ENCODE results near the gene DTX3.
"Not testable (repeated sequence)": the region's sequence is repeated elsewhere in the genome, so short reads cannot be mapped to it uniquely, and the experiment has no call there.

The DTX3 gene

GRCh38 chr12:57631566-57632072 is 27.0 kb downstream of the DTX3 start:
- peak overlapping the region; percentile 44 for H3K4me3 ChIP-seq (ENCODE audit: low read depth, low read length)

- peak overlapping the region; percentile 44 for H3K4me3 ChIP-seq (ENCODE audit: low read depth, low read length)
Observed at GRCh38 chr12:57632073-57632957, 27.7 kb downstream of the DTX3 start.

DNA sequence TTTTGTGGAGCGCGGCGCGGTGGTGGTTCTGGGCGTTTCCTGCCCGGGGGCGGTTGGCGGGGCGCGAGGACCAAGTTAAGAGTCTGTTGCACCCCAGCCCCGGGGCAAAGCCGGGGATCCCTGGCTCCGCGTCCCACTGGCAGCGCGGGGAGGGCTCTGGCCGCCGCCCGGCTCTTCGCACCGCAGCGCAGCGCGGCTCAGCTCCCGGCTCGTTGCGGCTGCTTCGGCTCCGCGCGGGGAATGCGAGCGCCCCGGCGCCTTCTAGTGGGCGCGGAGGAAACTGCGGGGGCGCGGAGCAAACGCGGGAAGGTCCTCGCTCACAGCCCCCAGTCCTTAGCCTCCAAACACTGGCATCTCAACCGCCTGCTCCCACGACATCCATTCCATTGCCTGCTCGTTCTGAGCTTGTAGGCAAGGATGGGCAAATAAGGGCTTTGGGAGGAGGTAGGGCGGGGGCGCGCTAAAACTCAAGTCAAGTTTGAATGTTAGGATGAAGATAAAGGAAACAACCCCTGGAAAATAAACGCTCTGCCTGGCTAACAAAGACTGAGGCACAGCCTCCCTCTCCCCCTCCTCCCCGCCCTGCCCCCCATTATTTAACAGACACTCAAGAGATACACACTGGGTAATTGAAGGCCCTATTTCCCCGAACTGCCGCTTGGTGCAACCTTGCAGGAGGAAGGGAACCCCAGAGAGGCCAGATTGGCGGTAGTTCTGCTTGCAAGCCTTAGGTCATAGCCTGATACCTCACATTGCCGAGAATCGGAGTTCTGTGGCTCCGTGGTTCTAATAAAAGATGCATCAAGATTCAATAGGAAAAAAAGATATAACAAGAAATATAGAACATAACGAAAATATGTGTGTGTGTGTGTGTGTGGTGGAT is 28.6 kb downstream of the DTX3 start, which contains the start of gene B4GALNT1:
Gene B4GALNT1 (minus strand): TSS at position 244 of the 883 bp plus-strand sequence. CDS start 1,069 bp downstream, outside the sequence.
- peak within 1 kb of the TSS; percentile 44 for H3K4me3 ChIP-seq (ENCODE audit: low read depth, low read length)

DNA sequence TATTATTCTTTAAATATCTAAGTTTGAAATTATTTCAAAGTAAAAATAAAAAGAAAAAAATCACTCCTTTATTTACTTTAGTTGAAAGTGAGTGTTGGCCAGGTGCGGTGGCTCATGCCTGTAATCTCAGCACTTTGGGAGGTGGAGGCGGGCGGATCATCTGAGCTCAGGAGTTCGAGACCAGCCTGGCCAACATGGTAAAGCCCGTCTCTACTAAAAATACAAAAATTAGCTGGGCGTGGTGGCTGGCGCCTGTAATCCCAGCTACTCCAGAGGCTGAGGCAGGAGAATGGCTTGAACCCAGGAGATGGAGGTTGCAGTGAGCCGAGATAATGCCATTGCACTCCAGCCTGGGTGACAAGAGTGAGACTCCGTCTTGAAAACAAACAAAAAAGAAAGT is 32.1 kb downstream of the DTX3 start:
- H3K4me3 ChIP-seq (ENCODE audit: low read depth, low read length), result not testable (repeated sequence)

GRCh38 chr12:57637364-57637763 is 32.7 kb downstream of the DTX3 start:
- no peak overlapping the region for H3K4me3 ChIP-seq (ENCODE audit: low read depth, low read length)

DNA sequence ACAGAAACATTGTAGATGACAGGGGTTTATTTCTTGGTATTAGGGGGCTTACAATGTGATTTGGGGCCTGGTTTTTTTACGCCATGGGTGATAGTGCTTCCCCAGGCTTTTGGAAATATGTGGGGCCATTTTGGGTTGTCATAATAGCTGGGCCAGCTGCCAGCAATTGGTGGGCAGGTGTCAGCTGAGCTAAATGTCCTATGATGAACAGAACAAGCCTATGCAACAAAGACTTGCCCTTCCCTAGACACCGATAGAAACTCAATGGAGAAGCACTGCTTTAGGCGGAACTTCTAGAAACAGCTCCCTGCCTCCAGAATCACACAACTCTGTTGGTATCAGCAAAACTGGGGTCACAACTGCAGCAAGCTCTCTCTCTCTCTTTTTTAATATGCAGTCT is 33.5 kb downstream of the DTX3 start:
- H3K4me3 ChIP-seq (ENCODE audit: low read depth, low read length), result no peak overlapping the region

GRCh38 chr12:57640175-57641042 is 35.8 kb downstream of the DTX3 start:
- H3K4me3 ChIP-seq (ENCODE audit: low read depth, low read length), result no peak overlapping the region

DNA sequence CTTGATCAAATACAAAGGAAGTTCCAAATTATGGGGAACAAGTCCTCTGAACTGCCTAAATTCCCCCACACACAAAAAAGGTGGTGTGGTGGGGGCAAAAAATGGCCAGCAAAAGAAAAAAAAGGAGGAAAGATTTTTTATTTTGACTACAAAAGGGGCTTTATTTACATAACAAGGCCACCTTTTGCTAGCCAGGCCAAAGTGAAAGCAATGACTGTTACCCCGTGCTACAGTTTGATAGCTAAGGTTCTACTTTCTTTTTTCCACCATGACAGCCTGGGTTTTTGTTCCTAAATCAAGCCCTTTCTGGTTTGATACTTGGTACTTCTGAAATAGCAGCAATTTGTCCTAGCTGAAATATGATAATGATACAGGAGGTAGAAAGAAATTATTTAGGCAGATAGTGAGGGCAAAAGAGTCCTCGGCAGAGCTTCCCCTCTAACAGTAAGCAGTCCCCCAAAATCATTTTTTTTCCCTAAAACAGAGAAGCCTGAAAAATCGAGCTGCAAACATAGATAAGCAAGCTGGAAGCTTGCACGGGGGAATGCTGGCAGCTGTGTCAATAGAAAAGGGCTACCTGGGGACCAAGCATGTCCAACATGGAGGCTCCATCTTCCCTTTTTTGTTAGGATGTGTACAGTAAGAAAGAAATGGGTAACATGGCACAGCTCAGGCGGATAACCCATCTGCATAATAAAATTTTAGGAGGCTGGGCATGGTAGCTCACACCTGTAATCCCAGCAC is 37.2 kb downstream of the DTX3 start:
- no peak overlapping the region for H3K4me3 ChIP-seq (ENCODE audit: low read depth, low read length)

GRCh38 chr12:57645990-57646658 is 41.5 kb downstream of the DTX3 start:
- not testable (repeated sequence) for H3K4me3 ChIP-seq (ENCODE audit: low read depth, low read length)

GRCh38 chr12:57646659-57647049 is 42.0 kb downstream of the DTX3 start:
- H3K4me3 ChIP-seq (ENCODE audit: low read depth, low read length), result not testable (repeated sequence)

DNA sequence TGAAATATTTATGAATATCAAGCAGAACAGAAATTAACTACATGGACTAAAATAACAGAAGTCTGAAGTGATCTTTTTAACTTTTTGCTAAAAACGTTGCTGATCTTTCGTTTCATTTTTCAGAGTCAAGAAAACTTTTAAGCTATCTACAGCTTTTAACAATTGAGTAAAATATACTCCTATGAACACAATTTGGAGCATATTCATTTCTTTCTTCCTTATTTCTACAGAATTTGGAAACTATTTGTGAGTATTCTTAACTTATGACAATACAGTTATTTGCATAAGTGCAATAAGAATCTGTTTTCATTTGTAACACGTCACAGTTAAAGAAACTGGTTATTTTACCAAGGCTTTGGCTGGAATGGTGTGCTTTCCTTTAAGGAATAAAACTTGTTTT is 49.4 kb downstream of the DTX3 start:
- no peak overlapping the region for H3K4me3 ChIP-seq (ENCODE audit: low read depth, low read length)

DNA sequence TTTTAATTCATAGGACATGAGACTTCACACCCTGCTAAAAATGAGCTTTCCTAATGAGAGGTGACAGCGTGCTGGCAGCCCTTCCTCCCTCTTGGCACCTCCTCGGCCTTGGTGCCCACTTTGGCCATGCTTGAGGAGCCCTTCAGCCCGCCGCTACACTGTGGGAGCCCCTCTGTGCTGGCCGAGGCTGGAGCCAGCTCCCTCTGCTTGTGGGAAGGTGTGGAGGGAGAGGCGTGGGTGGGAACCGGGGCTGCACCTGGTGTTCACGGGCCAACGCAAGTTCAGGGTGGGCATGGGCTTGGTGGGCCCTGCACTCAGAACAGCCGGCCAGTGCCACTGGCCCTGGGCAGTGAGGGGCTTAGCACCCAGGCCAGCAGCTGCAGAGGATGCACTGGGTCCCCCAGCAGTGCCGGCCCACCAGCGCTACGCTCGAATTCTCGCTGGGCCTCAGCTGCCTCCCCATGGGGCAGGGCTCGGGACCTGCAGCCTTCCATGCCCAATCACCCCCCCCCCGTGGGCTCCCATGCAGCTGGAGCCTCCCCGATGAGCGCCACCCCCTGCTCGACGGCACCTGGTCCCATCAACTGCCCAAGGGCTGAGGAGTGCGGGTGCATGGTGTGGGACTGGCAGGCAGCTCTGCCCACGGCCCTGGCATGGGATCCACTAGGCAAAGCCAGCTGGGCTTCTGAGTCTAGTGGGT is 51.1 kb downstream of the DTX3 start:
- H3K4me3 ChIP-seq (ENCODE audit: low read depth, low read length), result no peak overlapping the region

GRCh38 chr12:57656408-57656807 is 51.8 kb downstream of the DTX3 start:
- H3K4me3 ChIP-seq (ENCODE audit: low read depth, low read length), result not testable (repeated sequence)

DNA sequence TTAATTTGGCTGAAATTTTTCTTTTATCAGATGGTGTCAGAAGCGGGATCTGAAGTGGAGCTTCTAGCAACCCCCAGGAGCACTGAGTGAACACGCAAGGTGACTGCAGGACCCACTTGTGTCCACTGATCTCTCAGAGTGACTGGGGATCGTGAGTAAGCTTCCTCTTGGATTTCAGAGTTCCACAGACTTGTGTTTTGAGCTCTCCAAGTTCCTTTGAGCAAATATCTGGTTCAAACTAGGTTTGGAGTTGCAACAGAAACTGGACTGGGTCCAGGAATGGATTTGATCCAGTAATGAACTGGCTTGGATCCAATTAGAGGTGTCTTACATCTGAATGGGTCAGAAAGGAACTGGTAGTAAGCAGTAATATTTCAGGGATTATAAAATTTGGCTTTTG is 53.1 kb downstream of the DTX3 start:
- no peak overlapping the region for H3K4me3 ChIP-seq (ENCODE audit: low read depth, low read length)

DNA sequence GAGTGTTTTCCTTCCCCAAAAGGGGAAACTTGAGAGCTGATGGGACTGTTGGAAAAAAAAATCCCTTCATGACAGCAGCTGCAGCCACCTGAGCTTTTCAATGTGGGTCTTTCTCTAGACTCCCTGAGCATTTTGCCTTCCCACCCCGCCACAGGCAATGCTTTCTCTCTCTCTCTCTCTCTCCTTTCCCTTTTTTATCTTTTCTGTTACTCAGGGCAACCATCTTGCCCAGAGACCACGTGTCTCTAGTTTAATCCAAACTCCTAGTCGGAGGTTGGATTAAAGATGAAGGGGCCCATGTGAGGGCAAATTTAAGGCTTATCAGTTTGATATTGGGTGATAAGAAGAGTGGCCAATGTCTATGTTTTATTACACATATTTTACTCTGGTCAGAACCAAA is 54.3 kb downstream of the DTX3 start:
- no peak overlapping the region for H3K4me3 ChIP-seq (ENCODE audit: low read depth, low read length)
